HepG2 (cell line): ENCODE data around the gene HOXD8. TPM values are rescaled to one million over a fixed set of nuclear protein-coding genes. Genes with fewer than 3 reads are reported as not detected.

ENCODE experiments used
- ATF1 ChIP-seq: IDR thresholded peaks from 2 replicates; pipeline ENCODE4 v1.6.1; 2016; ENCODE audit warnings: mild to moderate bottlenecking, control low read depth
- GZF1 ChIP-seq: sonication (generic); formaldehyde crosslinking; IDR thresholded peaks from 2 replicates; pipeline ENCODE4 v1.5.1; 2020; ENCODE audit warnings: mild to moderate bottlenecking, missing genetic modification reagents
- MTF2 ChIP-seq: sonication (generic); formaldehyde crosslinking; IDR thresholded peaks from 2 replicates; pipeline ENCODE4 v1.5.0; 2020; ENCODE audit warnings: missing genetic modification reagents, borderline replicate concordance
- PAWR ChIP-seq: sonication (generic); formaldehyde crosslinking; IDR thresholded peaks from 2 replicates; pipeline ENCODE4 v1.4.0; 2020; ENCODE audit warnings: missing genetic modification reagents, mild to moderate bottlenecking, borderline replicate concordance
- SIN3B ChIP-seq: fragments of 150-350 bp; IDR thresholded peaks from 2 replicates; pipeline ENCODE4 v1.6.1; 2014; ENCODE audit warnings: low read length
- polyA plus RNA-seq, 8 experiments: library from polyadenylated mRNA; depleted of rRNA in 3 of 8; stranded (reverse) in 7 of 8; unstranded in 1 of 8; fragments of >200 nt; fragmentation: Illumina TruSeq in 4 of 8; extraction: Trizol in 4 of 8; gene quantifications; 2 replicates each; pipeline versions ENCODE4 v1.2.1 to v1.2.3, GENCODE V29; 2011 to 2016; ENCODE audit warnings: low read depth in 4 of 8, missing spikeins in 1 of 8, mixed read lengths in 1 of 8; ENCODE audit not compliant: insufficient read depth in 1 of 8
- total RNA-seq, 5 experiments: library from RNA; depleted of rRNA; stranded (reverse); fragments of >200 nt; fragmentation: Illumina TruSeq; extraction: Trizol; gene quantifications; 2 replicates each; pipeline ENCODE4 v1.2.3, GENCODE V29; 2016; ENCODE audit warnings: low read depth in 1 of 5
- TF ChIP-seq, protein P1 (sequence below): sonication (generic); formaldehyde crosslinking; IDR thresholded peaks from 2 replicates; pipeline ENCODE4 v1.8.1; 2022; ENCODE audit warnings: low read depth, mild to moderate bottlenecking, missing genetic modification reagents
- TF ChIP-seq, protein P2 (sequence below): IDR thresholded peaks from 2 replicates; pipeline ENCODE4 v1.6.1; 2016; ENCODE audit warnings: mild to moderate bottlenecking
- TF ChIP-seq, protein P3 (sequence below): sonication (generic); formaldehyde crosslinking; IDR thresholded peaks from 2 replicates; pipeline ENCODE4 v1.5.1; 2020; ENCODE audit warnings: missing genetic modification reagents, mild to moderate bottlenecking, borderline replicate concordance
- TF ChIP-seq, protein P4 (sequence below): sonication (generic); formaldehyde crosslinking; IDR thresholded peaks from 2 replicates; pipeline ENCODE4 v1.5.0; 2020; ENCODE audit warnings: missing genetic modification reagents
- TF ChIP-seq, protein P5 (sequence below): sonication (generic); formaldehyde crosslinking; conservative IDR thresholded peaks from 2 replicates; pipeline ENCODE4 v1.4.0; 2020; ENCODE audit warnings: missing genetic modification reagents
- TF ChIP-seq, protein P6 (sequence below): sonication (generic); formaldehyde crosslinking; IDR thresholded peaks from 2 replicates; pipeline ENCODE4 v1.8.0; 2022; ENCODE audit warnings: missing genetic modification reagents, mild to moderate bottlenecking, inconsistent platforms, borderline replicate concordance
- TF ChIP-seq, protein P7 (sequence below): sonication (generic); formaldehyde crosslinking; IDR thresholded peaks from 2 replicates; pipeline ENCODE4 v1.5.0; 2020; ENCODE audit warnings: mild to moderate bottlenecking, missing genetic modification reagents

HOXD8 gene
- total and polyA plus RNA-seq, 2 of the 13 experiments (the other 11 are each of a cell fraction or from before 2014, with no cell fraction given), result not detected

DNA sequence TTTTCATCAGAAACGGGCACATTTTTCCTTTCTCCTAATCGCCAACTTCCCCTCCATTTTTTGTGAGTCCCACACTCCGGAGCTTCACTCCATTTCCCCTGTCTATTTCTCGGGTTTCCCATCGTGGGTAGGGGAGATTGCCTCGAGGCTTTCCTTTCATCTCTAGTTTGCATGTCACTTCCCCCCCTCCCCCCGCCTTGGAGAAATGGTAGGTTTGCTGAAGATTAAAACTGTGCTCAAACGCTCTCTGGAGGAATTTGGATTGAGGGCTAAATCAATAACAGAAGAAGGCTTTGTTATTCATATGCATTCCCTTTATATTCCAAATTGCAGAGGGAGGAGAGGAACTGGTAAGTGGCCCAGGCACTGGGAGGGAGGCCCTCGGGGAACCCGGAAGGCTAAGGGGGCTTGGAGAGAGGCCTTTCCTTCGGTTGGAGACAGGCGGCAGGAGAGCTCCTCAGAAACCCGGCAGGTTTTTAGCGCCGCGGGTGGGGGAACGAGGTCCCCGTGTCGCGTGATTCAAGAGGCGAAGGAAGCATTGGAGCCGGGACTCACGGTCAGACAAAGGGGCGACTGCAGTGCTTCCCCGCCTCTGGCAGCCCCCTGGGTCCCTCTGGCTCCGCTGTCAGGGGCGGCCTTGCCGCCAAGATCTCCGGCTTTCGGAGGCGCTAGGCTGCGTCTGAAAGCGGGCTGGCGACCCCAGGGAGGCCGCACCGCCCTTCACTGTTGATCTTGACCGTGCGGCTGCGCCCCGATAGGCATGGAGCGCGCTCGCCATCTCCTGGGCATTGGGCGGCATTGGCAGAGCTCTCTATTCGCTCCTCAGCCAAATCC is 32.3 kb upstream of the HOXD8 start (continued):
- TF ChIP-seq, protein P1, sequence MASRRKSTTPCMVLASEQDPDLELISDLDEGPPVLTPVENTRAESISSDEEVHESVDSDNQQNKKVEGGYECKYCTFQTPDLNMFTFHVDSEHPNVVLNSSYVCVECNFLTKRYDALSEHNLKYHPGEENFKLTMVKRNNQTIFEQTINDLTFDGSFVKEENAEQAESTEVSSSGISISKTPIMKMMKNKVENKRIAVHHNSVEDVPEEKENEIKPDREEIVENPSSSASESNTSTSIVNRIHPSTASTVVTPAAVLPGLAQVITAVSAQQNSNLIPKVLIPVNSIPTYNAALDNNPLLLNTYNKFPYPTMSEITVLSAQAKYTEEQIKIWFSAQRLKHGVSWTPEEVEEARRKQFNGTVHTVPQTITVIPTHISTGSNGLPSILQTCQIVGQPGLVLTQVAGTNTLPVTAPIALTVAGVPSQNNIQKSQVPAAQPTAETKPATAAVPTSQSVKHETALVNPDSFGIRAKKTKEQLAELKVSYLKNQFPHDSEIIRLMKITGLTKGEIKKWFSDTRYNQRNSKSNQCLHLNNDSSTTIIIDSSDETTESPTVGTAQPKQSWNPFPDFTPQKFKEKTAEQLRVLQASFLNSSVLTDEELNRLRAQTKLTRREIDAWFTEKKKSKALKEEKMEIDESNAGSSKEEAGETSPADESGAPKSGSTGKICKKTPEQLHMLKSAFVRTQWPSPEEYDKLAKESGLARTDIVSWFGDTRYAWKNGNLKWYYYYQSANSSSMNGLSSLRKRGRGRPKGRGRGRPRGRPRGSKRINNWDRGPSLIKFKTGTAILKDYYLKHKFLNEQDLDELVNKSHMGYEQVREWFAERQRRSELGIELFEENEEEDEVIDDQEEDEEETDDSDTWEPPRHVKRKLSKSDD (CRISPR knock-in tag), result no peak
- no peak for TF ChIP-seq SIN3B
- no peak for TF ChIP-seq ATF1 (CRISPR knock-in tag)
- TF ChIP-seq, protein P2, sequence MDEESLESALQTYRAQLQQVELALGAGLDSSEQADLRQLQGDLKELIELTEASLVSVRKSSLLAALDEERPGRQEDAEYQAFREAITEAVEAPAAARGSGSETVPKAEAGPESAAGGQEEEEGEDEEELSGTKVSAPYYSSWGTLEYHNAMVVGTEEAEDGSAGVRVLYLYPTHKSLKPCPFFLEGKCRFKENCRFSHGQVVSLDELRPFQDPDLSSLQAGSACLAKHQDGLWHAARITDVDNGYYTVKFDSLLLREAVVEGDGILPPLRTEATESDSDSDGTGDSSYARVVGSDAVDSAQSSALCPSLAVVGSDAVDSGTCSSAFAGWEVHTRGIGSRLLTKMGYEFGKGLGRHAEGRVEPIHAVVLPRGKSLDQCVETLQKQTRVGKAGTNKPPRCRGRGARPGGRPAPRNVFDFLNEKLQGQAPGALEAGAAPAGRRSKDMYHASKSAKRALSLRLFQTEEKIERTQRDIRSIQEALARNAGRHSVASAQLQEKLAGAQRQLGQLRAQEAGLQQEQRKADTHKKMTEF (CRISPR knock-in tag), result peak; percentile 59; the same call in 1 of the 2 replicates
- no peak for TF ChIP-seq PAWR (CRISPR knock-in tag)
- TF ChIP-seq MTF2 (CRISPR knock-in tag), result peak; percentile 95; the same call in 1 of the 2 replicates
- no peak for TF ChIP-seq GZF1 (CRISPR knock-in tag)
- TF ChIP-seq, protein P3, sequence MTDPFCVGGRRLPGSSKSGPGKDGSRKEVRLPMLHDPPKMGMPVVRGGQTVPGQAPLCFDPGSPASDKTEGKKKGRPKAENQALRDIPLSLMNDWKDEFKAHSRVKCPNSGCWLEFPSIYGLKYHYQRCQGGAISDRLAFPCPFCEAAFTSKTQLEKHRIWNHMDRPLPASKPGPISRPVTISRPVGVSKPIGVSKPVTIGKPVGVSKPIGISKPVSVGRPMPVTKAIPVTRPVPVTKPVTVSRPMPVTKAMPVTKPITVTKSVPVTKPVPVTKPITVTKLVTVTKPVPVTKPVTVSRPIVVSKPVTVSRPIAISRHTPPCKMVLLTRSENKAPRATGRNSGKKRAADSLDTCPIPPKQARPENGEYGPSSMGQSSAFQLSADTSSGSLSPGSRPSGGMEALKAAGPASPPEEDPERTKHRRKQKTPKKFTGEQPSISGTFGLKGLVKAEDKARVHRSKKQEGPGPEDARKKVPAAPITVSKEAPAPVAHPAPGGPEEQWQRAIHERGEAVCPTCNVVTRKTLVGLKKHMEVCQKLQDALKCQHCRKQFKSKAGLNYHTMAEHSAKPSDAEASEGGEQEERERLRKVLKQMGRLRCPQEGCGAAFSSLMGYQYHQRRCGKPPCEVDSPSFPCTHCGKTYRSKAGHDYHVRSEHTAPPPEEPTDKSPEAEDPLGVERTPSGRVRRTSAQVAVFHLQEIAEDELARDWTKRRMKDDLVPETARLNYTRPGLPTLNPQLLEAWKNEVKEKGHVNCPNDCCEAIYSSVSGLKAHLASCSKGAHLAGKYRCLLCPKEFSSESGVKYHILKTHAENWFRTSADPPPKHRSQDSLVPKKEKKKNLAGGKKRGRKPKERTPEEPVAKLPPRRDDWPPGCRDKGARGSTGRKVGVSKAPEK (CRISPR knock-in tag), result peak; percentile 72; the same call in 1 of the 2 replicates
- TF ChIP-seq, protein P4, sequence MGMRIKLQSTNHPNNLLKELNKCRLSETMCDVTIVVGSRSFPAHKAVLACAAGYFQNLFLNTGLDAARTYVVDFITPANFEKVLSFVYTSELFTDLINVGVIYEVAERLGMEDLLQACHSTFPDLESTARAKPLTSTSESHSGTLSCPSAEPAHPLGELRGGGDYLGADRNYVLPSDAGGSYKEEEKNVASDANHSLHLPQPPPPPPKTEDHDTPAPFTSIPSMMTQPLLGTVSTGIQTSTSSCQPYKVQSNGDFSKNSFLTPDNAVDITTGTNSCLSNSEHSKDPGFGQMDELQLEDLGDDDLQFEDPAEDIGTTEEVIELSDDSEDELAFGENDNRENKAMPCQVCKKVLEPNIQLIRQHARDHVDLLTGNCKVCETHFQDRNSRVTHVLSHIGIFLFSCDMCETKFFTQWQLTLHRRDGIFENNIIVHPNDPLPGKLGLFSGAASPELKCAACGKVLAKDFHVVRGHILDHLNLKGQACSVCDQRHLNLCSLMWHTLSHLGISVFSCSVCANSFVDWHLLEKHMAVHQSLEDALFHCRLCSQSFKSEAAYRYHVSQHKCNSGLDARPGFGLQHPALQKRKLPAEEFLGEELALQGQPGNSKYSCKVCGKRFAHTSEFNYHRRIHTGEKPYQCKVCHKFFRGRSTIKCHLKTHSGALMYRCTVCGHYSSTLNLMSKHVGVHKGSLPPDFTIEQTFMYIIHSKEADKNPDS (CRISPR knock-in tag), result no peak
- TF ChIP-seq, protein P5, sequence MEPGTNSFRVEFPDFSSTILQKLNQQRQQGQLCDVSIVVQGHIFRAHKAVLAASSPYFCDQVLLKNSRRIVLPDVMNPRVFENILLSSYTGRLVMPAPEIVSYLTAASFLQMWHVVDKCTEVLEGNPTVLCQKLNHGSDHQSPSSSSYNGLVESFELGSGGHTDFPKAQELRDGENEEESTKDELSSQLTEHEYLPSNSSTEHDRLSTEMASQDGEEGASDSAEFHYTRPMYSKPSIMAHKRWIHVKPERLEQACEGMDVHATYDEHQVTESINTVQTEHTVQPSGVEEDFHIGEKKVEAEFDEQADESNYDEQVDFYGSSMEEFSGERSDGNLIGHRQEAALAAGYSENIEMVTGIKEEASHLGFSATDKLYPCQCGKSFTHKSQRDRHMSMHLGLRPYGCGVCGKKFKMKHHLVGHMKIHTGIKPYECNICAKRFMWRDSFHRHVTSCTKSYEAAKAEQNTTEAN, result no peak
- TF ChIP-seq, protein P6, sequence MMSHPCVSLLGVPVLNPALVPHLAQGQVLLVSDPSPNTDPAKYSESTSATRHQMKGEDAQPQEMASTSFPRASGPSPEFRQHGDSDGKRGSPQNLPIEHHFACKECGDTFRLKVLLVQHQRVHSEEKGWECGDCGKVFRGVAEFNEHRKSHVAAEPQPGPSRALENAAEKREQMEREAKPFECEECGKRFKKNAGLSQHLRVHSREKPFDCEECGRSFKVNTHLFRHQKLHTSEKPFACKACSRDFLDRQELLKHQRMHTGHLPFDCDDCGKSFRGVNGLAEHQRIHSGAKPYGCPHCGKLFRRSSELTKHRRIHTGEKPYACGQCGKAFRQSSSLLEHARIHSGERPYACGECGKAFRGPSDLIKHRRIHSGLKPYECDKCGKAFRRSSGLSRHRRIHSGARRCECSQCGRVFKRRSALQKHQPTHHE (CRISPR knock-in tag), result no peak
- TF ChIP-seq, protein P7, sequence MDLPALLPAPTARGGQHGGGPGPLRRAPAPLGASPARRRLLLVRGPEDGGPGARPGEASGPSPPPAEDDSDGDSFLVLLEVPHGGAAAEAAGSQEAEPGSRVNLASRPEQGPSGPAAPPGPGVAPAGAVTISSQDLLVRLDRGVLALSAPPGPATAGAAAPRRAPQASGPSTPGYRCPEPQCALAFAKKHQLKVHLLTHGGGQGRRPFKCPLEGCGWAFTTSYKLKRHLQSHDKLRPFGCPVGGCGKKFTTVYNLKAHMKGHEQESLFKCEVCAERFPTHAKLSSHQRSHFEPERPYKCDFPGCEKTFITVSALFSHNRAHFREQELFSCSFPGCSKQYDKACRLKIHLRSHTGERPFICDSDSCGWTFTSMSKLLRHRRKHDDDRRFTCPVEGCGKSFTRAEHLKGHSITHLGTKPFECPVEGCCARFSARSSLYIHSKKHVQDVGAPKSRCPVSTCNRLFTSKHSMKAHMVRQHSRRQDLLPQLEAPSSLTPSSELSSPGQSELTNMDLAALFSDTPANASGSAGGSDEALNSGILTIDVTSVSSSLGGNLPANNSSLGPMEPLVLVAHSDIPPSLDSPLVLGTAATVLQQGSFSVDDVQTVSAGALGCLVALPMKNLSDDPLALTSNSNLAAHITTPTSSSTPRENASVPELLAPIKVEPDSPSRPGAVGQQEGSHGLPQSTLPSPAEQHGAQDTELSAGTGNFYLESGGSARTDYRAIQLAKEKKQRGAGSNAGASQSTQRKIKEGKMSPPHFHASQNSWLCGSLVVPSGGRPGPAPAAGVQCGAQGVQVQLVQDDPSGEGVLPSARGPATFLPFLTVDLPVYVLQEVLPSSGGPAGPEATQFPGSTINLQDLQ (CRISPR knock-in tag), result peak; percentile 66; the same call in 1 of the 2 replicates
